Epidermal melanocyte (primary cell): Measurements from ENCODE around the gene FOXA1.

Source experiments
- DNase-seq: peaks from one replicate; pipeline ENCODE4 v3.0.0; 2011; ENCODE audit warnings: low spot score; ENCODE audit not compliant: insufficient read length

FOXA1 gene

DNA sequence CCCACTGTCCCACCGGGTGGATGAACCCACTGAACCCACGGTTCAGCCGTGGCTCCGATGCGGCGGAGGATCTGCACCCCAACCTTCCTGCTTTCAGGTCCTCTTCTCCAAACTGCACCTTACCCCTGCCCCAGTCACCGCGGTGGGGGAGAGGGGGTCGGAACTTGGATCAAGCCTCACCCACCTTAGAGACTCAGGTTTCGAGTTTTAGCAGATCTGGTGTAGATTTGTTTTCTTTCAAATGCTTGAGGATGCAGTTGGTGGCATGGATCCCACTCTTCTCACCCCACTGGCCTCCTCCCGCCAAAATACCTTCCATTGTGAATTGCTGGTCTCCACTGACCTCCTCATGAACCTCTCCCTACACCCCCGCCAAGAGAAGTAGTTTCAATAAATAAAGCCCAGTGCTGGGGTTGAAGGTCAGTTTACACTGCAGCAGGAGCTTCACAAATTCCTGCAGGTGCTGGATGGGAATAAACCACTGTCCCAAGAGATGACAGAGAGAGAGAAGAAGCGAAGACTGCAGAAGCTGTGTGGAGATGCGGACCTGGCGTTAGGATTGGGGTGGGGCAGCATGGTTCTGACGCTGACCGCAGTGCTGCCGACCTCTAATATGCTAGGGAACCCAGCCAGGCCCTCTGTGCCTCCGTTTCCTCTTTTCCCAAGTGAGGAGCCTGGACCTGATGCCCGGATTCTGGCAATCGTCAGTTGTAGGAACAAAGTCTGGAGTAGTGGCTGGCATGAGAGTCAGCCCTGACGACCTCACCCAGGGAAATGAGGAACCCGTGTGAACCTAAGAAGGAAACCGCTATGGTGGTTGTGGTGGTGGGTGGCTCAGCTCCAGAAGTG is 7.8 kb upstream of the FOXA1 start:
- no peak for DNase-seq

DNA sequence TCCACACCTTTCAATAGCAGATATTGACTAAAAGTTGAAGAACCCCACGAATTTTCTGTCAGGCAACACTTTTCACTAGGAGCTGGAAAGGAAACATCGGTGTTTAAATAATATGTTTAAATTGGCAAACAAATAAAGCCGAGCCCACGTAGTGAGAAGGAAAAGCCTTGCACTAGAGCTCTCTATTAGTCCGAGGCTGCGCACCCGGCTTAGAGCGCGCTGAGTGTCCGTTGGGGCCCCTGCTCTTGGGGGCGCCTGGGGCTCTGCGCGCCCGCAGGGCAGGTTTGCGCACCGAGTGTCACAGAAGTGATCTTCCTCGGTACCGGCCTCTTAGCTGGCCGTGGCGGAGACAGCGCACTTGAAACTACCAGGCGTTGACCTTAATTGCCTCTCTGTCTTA is 6.8 kb upstream of the FOXA1 start:
- no peak for DNase-seq

DNA sequence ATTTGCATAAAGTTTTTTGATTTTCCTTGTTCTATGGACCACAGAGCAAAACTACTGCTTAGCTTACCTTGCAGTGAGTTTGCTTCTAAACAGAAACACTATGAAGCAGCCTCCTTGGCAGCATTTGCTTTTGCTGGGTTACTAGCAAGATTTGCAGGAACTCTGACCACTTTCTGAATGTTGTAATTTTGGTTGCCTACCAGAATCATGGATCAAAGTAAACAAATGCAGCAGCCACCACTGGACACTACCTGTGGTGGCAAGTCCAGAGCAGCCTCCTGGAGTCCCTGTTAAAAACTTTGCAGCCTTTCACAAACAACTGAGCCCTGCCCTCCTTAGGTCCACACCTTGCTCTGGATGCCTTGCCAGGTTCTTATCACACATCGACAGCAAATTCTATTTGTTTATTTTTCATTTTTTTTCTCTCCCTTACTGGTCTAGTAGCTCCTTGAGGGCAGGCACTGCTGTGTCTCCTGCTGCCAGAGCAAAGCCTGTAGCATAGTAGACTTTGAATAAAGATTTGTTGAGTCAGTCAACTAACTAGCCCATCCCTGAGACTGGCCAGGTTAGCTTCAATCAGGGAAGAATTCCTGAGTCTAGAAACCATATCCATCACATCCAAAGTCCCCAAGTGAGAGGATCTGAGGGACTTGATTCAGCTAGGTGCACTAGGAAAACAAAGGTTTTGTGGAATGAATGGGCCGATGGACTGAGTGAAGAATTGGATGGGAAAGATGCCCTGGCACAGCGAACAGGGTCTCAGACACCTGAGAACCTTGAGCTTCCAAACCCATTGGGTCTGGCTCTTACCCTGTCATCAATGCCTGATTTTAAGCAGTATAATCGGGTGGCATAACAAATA is 6.1 kb upstream of the FOXA1 start:
- no peak for DNase-seq

DNA sequence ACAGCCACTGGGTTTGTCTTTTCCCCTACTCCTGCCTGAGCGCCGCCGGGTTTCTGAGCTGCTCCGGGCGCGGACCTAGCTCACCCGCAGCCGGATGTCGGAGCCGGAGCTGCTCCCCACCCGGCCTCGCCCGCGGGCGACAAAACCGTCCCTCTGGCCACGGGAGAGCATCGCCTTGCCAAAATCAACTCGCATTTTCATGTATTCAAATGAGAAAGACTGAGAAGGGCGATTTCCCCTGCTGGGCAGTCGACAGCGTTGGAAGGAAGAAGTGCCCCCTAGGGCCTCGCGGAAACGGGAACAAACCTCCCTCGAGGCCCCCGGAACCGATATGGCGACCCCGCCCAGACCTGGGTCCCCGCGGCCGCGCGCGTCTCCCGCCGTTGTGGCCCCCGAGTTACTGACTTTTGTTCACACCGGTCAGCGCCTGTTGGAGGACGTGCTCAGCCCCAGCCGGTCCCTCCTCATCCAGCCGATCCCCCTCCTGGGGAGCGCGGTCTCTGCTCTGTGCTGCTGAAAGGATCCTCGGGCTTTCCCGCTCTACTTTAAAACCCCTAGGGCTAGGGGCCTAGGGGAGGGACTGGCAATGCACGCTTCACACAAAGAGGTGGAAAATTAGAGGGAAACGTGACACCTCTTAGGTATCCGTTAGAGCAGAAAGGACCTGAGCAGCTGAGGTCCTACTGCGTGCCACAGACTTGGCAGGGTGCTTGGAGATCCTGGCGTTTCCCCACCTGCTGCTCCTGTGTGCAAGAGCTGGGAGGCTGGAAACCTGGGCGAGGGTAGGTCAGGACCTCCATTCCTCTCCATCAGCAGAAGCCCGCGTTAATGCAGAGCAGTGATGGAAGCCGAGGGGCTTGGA is 4.7 kb upstream of the FOXA1 start:
- DNase-seq = no peak

DNA sequence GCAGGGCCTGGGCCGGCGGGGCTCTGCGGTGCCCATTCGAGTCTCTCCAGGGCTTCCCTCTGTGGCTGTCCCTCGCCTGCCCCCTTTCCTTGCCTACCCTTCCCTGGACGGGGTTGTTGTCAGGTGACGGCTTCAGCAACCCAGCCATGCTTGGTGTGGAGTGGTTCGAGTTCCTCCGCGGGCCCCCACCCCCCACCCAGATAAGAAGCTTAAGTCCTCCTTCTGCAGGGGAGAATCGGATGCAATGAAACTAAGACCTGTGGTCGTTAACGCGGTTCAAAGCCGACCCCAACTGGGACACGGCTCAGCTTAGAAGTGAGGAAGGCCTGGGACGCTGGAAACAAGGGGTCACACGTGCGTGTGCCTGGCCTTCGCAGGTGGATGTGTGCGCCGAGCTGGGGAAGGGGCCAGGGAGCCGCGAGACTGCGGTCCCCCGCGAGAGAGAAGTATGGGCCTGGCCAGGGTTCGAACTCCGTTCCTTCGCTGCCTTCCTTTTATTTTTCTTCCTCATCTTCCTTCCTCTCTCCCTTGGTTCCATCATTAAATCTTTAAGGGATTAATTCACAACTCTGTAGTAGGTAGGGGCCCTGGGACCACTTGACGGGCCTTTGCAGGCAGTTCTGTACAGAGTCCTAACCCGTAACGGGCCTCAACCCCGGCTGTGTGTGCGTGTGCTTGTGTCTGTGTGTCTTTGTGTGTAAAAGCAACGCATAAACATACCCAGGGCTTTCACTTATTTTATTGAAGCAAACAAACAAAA is 3.9 kb upstream of the FOXA1 start:
- no peak for DNase-seq

DNA sequence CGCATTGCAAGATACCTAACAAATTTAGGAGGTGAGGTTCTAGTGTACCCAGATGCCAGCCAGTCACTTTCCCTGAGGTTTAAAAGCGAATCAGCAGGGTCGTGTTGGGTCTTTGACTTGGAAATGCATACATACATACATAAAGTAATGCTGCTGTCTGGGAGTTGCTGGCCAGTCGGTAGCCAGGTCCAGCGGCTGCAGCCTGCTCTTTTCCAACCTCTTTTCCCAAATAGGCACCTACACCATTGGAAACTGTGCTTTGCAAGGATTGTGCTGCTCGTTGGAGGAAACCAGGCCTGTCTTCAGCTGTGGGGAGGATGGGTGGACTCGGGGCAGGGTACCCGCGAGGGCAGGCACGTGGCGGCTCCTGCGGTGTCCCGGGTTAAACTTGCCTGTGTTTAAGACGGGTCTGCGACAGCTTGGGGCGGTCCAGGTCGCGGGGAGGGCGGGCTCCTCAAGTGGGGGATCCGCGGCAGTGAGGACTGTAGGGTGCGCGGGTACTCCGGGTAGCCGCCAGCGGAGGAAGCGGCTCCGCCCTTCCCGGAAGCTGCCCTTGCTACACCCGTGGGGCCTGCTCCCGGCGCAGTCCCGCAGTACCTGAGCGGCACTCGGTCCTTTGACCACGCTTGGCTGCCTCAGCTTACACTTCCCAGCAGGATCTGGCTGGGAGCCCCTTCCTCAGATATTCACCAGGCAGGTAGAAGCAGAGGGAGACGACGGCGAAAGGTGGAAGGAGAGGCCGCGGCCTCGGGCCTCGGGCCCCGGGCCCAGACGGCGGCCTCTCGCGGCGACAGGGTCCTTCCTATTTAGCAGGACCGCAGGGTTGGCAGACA is 3.1 kb upstream of the FOXA1 start:
- no peak for DNase-seq

DNA sequence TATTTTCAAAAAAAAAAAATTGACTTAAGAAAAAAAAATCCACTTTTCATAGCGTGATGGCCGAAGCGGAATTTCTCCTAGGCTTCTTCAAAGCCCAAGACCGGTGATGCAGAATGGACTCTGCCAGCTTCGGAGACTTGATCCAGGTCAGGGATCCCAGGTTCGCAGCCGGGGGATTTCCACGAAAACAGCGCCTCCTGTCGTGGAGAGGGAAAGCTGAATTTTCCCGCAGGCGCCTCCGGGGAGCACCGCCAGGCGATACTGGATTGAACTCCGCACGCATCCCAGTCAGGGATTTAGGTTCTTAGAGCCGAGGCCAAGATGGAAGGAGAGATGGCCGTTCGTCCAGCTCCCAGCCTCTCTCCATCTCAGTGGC is 2.5 kb upstream of the FOXA1 start:
- no peak for DNase-seq

DNA sequence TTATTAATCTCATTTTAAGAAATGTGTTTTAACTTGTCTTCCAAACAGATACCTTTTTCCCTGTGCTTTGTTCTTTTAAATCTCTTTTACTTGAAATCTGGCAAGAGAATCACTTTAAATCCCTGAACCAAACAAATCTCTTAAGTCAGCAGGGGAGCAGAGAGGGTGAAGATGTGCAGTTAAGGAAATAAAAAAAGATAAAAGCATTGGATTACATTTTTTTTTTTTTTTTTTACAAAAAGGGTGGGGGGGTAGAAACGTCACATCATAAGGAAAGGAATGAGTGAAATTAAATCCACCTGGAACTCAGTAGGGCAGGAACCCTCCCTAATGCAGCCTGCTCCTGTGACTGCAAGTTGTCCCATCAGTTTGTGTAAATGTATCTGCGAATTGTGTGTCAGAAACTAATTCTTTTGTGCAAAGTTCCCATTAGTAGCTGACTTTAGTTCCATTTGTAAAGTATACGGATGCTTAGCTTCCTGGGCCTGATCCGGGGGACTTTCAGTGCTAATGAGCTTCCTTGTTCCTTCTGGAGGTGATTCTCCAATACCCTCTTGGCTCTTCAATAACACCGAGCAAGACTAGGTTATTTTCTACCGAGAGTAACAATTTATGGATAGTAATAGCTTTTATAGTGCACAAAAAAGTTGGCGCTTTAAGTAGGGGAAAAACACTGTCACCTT is 1.9 kb upstream of the FOXA1 start:
- no peak for DNase-seq

DNA sequence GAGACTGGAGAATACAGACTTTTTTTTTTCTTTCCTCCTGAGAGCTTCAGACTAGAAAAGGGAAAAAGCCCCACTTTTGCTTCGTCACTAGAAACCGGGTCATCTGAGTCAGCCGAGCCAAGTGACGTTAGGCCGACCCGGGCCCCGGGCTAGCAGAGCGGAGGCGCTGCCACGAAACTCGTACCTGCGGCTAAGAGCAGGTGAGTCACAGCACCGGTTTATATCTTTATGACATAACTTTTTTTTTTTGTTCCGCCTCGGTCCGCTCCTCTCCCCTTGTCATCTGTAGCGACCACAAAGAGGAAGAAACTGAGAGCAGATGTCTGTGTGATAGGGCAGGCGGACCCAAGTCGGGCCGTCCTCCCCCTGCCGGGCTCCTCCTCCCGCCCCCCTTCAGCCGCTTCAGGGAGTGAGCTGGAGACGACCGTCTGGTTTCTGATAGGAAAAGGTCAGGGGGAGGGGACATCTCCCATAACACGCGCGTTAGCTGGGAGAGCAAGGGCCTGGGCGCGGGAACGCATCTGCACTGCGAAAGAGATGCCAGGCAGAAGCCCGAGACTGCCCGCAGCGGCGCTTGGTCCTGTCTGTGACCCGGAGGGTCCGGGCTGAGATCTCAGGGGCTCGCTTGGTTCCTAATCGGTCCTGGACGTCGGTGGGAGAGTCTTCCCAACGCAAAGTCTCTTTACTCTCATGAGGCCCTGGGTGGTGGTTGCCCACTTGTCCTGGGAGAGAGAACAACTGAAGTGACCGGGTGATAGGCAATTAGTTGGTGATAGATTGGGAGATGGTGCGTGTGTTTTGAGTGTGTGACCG is 966 bp upstream of the FOXA1 start:
- DNase-seq = no peak

DNA sequence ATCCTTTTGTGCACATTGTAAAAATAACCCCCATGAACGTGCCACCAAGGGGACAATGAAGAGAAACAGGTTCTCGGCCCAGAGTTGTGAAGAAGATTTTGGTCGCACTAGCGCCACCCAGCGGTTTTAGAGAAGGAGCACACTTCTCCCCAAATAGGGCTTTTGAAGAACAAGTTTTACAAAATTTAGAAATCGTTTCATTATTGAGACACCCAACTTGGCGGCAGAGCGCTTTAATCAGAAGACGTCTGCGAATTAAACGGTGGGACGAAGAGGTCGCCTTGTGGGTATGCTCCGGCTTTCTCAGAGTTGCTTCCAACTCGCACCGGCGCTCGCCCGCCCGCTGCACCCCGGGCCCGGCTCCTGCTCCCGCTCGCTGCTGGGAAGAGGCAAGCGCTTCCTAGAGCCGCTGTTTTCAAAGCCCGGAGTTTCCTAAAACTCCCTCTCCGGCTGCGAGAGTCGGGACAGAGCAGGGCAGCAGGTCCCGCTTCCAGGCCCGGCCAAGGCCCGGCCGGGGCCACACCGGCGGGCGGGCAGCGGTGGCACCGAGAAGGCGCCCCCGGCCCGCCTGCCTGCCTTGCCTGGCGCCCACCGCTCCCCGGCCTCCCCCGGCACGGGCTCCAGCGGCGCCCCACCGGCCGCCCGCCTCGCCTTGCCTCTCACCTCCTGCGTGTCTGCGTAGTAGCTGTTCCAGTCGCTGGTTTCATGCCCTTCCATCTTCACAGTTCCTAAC is 645 bp downstream of the FOXA1 start:
- peak; percentile 77 for DNase-seq

DNA sequence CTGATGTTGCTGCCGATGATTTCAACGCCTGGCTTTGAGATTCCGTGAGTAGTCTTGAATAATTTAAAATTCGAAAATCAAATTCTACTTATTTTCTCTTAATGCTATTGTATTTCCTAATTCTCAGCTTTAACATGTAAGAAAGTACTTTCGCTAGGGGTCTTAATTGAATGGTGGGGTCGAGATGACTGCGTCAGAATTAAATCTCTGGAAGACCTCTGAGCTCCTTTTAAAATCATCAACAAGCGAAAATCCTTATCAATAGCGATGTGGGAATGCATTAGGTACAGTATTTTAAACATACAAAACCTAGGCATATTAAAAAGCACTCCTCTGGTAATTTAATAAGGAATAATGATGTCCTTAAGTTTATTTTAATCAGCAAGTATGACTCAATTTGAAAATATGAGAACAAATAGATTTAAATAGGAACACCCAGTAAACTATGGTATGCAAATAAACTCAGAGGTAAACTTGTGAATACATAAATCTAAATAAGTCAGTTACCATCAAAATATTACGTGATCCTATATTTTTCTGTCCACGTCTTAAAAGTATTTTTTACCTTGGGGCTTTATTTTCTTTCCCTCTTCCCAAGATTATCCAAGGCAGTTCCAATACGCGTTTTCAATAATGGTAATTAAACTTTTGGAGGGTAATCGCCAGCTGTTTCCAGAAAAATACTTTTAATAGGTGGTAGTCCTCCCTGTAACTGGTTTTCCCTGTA is 1.4 kb downstream of the FOXA1 start:
- DNase-seq = no peak

DNA sequence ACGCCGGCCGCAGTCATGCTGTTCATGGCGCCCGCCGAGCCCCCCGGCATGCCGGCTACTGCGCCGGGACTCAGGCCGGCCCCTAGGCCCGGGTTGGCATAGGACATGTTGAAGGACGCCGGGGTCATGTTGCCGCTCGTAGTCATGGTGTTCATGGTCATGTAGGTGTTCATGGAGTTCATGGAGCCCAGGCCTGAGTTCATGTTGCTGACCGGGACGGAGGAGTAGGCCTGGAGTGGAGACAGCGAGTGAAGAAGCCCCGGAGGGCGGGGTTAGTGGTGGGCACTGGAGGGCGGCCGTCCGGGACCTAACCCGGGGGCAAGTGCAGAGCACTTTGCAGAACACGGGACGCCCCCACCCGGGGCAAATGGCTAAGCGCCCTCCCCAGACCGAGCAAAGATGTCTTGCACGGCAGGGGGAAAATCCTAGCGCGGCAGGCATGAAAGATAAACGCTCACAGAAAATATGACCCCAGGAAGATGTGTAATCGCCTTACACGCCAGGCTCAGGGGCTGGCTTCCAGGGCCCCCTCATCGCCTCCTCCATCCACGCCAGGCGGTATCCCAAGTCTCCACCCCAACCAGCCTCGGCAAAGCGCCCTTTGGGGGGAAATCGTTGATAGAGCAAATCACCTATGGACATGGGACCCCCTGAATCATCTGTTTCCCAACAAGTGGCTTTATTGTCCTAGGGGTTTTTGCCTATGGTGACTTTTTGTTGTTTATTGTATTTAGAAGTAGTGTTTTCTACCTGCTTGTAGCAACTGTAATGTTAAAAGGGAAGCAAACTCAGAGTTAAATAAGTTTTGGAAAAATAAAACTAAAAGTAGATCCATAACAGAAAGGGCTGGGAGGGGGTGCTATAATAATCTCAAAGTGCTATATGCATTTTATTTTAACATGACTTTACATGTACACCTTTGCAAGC is 2.3 kb downstream of the FOXA1 start:
- DNase-seq = no peak

DNA sequence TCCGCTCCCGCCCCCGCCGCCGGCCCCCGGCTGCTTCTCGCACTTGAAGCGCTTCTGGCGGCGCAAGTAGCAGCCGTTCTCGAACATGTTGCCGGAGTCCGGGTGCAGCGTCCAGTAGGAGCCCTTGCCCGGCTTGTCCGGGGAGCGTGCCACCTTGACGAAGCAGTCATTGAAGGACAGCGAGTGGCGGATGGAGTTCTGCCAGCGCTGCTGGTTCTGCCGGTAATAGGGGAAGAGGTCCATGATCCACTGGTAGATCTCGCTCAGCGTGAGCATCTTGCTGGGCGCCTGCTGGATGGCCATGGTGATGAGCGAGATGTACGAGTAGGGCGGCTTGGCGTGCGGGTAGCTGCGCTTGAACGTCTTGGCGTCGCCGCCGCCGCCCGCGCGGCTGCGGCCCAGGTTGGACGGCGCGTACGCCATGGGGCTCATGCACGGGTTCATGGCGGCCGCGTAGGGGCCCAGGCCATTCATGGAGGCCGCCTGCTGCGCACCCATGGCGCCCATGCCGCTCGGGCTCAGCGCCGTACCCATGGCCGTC is 3.0 kb downstream of the FOXA1 start:
- DNase-seq = no peak

DNA sequence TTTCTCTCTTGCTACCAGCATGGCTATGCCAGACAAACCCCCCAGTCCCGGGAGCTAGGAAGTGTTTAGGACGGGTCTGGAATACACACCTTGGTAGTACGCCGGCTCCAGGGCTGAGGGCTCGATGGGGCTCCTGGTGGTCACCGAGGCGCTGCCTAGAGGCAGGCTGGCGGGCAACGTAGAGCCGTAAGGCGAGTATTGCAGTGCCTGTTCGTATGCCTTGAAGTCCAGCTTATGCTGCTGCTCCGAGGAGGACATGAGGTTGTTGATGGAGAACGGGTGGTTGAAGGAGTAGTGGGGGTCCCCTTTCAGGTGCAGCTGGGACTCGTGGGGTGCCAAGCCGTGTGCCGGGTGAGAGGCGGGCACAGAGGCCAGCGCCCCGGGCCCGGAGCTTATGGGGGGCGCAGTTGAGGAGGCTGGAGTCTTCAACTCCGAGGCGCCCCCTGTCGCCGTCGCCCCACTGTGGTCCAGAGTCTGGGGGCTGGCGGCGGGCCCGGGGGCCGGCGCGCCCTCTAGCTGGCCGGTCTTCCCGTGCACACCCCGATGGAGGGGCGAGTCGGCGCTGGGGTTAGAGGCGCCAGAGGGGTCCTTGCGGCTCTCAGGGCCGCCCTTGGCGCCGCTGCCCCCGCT is 3.6 kb downstream of the FOXA1 start:
- DNase-seq = no peak

DNA sequence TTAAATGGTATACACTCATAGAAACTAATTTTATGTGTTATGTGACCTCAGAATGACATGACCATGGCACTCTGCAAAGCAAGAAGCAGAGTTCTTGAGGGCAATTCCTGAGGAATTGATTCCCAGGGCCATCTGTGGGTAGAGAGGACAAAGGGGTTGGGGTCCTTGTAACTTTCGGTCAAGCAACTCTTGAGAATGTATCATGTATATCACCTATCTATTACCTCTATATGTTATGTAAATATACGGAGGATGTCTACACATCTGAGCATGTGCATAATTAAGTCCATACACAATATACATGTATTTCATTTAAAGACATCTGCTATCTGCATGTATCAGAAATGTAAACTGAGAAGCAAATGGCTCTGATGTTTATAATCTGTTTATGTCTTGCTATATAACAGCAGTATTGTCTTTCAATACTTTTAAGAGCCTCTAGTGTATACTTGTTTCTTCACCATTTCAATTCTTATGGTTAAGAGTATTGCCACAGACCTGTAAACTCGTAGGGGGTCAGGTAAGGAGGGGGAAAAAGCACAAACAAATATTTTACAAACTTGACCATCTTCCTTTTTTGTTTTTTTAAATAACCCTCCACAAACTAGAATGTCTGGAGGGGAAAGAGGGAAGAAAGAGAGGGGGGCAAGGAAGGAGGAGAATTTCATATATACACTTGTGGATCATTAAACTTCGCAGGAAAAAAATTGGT is 4.5 kb downstream of the FOXA1 start:
- DNase-seq = no peak
